Measurements from ENCODE around the gene BOLL. TPM values are rescaled to one million over a fixed set of nuclear protein-coding genes. Genes with fewer than 3 reads are reported as not detected.

The BOLL gene
- not detected in 2 replicates for total RNA-seq

DNA sequence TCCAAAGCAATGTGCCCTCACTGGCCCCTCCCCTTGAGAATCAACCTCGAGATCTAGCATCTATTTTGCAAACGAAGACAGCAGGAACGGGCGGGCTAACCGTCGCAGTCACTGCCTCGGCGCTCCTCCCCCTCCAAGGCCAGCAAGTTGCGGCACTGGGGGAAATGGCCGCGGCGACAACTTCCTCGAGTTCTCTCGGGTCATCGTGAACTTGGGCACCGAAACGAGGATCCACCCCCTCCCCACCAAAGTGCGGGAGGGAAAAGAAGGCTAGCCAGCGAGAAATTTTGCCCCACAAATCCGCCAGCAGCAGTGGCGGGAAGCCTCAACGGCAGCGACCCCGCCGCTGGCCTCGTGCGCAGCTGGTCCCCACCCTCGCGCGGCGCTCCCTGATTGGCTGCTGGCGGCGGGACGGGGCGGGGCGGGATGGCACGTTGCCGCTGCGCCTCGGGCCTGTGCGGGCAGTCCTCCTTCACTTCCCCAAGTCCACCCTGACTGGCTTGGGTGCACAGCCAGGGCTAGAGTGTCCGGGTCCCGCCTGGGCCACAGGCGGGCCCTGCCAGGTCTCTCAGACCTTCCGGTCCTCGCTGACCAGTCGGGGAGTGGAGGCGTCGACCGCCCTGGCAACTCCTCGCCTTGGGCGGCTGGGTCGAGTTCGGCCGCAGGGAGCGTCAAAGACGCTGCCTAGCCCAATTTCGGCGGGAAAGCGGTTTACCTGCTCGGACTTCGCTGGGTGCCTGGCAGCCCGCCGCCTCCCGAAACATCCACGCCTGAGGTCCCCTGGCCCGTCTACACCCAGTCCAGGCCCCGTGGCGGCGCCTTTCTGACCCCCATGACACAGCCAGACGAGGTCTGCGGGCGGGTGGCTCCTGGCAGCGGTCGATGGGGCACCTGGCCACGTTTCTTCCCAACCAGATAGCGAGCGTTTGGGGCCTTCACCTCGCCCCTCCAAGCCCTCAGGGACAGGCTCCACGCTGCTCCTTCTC is at the start of gene BOLL:
Gene BOLL (minus strand): TSS at position 364 of the 986 bp plus-strand sequence. CDS start 3,469 bp downstream, outside the sequence.

GRCh38 chr2:197804049-197804757 is 19.1 kb upstream of the BOLL start, which contains the start of gene PLCL1:
PLCL1 (plus strand) TSS chr2:197804593.

DNA sequence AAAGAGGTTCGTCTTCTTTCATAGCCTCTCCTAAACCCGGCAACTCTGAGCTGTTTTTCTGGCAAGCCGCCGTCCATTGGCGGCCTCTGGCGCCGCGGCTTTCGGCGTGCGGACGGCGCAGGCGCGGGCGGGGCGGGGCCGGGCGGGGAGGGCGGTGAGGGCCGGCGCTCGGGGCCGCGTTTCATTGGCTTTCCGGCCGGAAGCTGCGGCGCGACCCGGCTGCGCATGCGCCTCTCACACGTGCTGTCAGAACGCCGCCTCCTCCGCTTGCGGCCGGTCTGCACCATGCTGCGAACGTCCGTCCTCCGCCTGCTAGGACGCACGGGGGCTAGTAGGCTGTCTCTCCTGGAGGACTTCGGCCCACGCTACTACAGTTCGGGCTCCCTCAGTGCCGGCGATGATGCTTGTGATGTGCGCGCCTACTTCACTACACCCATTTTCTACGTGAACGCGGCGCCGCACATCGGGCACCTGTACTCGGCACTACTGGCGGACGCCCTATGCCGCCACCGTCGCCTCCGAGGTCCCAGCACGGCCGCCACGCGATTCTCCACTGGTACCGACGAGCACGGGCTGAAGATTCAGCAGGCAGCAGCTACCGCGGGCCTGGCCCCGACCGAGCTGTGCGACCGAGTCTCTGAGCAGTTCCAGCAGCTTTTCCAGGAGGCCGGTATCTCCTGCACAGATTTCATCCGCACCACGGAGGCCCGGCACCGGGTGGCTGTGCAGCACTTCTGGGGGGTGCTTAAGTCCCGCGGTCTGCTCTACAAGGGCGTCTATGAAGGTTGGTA is 79.8 kb downstream of the BOLL start, which contains the start of gene MARS2:
Gene MARS2 (plus strand): TSS at position 249 of the 791 bp plus-strand sequence. CDS start 37 bp downstream, at position 286.

Other genes with a start within 250 kb of the BOLL start
- gene RFTN2, start 109.7 kb downstream of the BOLL start, total RNA-seq = 2.5 and 4.4 TPM in 2 replicates
- gene MARS2, start 80.0 kb downstream of the BOLL start, total RNA-seq = 4.0 and 7.4 TPM in 2 replicates
- 0.20 and 0.37 TPM in 2 replicates for gene PLCL1, start 19.3 kb upstream of the BOLL start, total RNA-seq